NCI-H1694 treated with DMSO at 0.1 percent for 48 hours (cell line): ENCODE data around the gene TMEM129.

Experiments
- DNase-seq: peaks from one replicate; lab custom pipeline; 2025; lab: John Stamatoyannopoulos, UW

The TMEM129 gene

GRCh38 chr4:1721003-1721665 lies at the start of gene TMEM129, which contains the start of gene TACC3:
Gene TMEM129, minus strand, starts transcription at chr4:1721323. Its CDS starts 486 bp downstream, at chr4:1720837.
Gene TACC3, plus strand, starts transcription at chr4:1721521. Its CDS starts 1,901 bp downstream, at chr4:1723422.
- peak; percentile 88 for DNase-seq

GRCh38 chr4:1770791-1771231 lies 49.7 kb upstream of the TMEM129 start:
- DNase-seq = no peak

DNA sequence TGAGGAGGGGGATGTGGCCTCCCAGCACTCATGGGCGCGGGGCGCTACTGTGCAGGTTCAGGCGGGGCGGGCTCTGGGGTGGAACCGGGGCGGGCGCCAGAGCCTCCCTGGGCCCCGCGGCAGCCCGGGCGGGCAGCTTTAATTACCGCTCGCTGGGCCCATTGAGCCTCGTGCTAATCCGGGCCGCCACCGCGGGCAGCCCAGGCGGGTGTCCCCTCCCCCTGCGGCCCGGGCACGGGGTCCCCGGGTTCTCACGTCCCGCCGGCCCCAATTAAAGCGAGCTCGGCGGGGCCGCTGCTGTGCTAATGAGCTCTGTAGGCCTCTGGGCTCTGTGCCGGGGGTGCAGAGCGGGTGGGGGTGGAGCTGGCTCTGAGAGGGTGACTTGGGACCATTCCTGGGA lies 49.1 kb upstream of the TMEM129 start:
- DNase-seq = no peak

DNA sequence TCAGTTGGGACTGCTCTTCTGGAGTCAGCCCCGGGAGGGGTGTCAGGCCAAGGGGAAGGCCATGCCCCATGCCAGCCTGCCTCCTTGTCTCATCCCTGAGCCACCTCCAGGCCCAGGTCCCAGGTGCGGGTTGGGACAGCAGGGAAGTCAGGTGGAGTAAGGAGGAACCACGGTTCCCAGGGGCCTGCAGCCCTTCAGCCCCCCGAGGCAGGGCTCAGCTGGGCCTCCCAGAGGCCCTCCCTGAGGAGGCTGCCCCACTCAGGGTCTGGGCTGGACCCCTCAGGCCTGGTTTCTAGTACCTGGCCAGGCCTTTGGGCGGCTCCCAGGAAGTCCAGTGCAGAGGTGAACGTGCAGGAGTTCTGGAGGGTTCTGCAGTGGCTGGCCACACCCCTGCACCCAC lies 48.6 kb upstream of the TMEM129 start:
- DNase-seq = no peak

- no peak for DNase-seq
These were observed 47.4 kb upstream of the TMEM129 start for GRCh38 chr4:1768367-1769034.

GRCh38 chr4:1767770-1768366 lies 46.7 kb upstream of the TMEM129 start:
- no peak for DNase-seq

DNA sequence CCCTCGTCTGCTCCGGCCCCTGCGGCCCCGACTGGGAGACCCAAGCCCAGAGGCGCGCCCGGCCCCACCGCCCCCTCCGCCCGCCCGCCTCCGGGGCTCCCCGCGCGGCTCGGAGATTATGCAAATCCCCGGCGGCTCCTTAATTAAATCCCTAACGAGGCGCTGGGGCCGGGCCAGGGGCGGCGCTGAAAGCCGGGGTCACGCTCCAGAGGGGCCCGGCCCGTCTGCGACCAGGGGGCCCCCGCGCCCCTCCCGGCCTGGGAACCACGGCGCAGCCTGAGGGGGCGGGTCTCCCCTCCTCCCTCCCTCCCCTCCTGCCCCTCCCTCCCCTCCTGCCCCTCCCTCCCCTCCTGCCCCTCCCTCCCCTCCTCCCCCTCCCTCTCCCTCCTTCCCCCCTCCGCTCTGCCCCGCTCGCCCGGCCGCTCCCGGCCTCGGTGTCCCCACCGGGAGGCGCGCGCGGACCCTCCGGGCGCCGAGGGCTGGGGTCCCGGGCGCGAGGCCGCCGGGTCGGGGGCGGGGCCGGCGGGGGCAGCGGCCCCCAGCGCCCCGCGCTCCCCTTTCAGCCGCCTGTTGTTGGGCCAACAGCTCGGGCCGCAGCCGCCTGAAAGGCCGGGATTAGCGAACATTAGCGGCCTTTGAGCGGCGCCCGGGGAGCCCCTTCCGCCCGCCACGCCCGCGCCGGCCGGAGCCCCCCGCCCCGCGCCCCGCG lies 46.1 kb upstream of the TMEM129 start:
- DNase-seq = no peak

DNA sequence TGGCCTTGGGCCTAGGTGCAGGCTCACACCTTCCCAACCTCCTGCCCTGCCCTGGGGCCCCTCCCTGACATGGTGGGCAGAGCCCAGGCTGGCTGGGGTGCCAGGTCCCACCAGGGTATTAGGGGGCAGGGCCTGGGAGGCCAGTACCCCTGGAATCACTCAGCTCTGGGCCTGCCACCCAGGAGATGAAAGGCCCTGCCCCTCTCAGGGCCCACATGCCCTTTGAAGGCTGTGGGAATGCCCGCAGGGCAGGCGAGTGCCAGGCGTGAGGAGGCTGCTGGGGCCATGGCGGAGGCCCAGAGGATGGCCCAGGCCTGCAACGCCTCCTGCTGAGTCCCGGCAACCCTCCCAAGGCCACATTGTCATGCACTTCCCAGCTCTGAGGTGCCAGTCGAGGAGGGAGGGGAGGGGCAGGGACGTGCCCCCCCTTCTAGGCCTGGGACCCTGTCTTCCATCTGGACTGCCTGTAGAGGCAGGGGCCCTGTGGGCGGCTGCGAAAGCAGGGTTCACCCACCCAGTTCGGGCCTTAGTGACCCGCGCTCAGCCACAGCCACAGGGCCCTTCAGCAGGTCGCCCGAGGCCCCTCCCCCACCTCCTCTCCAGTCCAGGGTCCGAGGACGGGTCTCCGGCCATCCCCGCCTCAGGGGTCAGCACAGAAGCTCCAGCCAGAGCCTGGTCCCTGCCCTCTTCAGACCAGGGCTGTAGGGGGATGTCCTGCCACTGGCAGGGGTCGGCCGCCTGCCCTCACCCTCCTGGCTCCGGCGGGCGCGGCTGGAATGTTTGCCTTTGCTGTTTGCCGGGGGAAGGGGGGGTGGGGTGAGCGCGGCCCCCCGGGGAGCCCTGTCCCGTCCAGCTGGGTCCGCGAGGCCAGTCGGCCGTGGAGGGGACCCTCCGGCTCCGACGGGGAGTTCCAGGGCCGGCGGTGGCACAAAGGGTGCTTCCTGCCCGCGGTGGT lies 45.3 kb upstream of the TMEM129 start:
- DNase-seq = no peak

GRCh38 chr4:1765409-1766072 lies 44.4 kb upstream of the TMEM129 start:
- DNase-seq = no peak

DNA sequence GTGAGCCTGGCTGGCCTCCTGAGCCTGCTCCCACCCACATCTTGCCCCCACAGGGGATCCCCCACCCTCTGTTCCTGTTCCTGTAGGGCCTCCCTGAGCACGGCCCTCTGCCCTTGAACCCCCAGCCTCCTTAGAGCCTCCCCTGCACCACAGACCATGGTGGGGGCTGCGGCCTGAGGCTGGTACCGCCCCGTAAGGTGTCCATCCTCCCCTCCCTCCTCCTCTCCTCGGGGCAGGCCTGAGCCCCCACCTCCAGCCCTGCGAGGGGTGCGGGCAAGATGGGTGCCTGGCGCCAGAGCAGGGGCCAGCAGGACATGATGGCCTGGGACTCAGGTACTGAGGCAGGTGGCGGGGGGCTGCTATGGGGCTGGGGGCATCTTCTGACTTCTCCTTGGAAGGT lies 43.5 kb upstream of the TMEM129 start:
- no peak for DNase-seq

DNA sequence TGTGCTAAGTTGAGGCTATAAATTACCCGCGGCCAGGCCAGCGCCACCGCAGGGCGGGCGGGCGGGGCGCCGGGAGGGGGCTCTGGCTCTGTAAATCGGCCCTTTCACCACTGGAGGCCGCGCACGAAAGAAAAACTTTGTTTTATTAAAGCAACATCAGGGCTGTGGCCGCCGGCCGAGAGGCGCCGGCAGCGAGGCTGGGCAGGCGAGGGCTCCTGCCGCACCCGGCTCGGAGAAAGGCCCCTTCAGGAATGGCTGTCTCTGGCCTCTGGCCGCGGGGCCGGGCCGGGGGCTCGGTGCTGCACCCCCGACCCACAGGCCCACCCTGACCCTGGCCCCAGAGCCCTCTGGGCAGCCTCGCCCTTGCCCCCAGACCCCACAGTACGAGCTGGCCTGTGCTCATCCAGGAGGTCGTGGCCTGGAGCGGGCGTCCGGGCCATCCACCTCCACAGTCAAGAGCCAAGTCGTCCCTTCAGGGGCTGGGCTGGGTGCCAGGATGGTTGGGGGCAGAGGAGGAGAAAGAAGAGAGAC lies 42.5 kb upstream of the TMEM129 start:
- no peak for DNase-seq

DNA sequence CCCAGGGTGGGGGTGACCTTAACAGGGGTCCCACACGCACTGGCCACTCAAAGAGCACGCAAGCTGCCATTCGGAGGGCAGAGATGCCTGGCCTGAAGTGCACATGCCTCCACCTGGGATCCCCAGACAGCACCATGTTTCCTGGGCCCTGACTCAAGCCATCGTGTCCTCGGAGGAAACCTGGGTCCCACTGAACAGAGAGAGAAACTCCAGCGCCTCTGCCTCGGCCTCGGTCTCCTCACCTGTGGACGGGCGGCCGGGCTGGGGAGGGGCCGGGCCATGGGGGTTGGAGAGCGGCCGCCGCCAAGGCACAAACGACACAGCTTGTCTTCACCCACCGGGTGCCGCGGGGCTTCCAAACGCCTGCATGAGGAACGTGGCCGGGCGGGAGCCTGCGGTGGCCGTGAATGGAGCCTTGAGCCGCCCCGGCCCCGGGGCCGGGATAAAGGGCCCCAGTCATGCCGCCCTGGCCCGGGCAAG lies 42.0 kb upstream of the TMEM129 start:
- no peak for DNase-seq

GRCh38 chr4:1762264-1763010 lies 41.3 kb upstream of the TMEM129 start:
- no peak for DNase-seq

GRCh38 chr4:1761130-1761689 lies 40.1 kb upstream of the TMEM129 start:
- DNase-seq = no peak

GRCh38 chr4:1760521-1761071 lies 39.5 kb upstream of the TMEM129 start:
- no peak for DNase-seq

DNA sequence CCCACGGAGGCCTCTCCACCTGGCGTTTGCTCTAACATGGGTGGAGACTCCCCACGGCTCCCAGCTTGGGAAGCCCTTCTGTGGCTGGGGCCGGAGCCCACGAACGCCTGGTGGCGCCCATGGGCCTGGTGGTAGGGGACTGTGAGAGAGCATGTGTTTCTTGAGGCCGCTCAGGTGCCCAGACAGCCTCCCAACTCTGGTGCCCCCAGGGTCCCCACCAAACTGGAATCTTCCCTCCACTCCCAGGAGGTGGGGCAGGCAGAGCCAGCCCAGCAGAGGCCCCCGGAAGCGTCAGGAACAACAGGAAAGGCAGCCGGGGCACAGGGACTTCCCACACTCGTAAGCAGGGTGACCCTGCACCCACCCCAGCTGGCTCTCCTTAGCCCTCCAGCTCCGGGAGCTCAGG lies 38.7 kb upstream of the TMEM129 start:
- DNase-seq = no peak

- DNase-seq = no peak
These were observed 38.2 kb upstream of the TMEM129 start for GRCh38 chr4:1759170-1759817.

DNA sequence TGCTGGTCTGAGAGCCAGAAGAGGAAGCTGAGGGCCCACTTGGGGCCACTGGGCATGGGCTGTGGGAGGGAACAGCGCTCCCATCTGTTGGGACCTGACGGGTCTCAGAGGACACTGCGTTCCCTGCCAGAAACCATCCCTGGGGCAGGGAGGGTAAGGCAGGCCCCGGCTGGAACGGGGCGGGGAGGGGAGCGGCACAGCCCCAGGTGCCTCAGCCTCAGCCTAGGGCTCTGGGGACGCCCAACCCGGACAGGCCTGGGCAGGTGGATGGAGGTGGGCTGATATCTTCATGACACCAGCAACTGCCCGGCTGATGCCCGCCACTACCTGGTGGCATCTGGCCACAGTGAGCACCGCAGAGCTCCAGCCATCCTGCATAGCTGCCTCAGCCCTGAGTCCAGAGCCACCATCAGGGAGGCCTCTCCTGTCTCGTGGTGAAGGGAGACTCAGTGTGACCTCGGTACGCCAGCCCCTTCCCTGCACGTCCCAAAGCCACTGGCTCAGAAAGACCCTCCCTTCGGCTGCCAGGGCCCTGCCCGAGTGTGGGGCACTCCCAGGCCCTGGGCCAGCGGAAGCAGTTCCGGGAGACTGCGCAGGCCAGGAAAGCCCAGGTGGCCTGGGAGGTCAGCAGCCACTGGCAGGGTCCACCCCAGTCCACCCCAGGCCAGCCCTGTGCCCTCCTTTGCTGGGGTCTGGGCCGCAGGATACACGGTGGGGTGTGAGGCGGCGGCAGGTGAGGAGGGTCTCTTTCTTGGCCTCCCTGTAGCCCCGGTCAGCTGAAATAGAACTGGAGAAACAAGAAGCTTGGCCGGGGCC lies 37.4 kb upstream of the TMEM129 start:
- no peak for DNase-seq
